GM10266 (cell line): ENCODE data around the gene SELE.
A peak's percentile ranks its signal among the peaks of the same experiment; 100 is the strongest.

ENCODE experiments used
- DNase-seq: peaks from one replicate; pipeline ENCODE4 v3.0.0; 2012; ENCODE audit errors: extremely low spot score
- CTCF ChIP-seq: IDR thresholded peaks from 2 replicates; pipeline ENCODE4 v1.5.1; 2012; ENCODE audit warnings: mild to moderate bottlenecking, low read depth; ENCODE audit not compliant: control insufficient read depth, insufficient read depth; ENCODE audit errors: missing control alignments

The SELE gene

GRCh38 chr1:169681140-169681539 is 52.7 kb downstream of the SELE start:
- no peak for TF ChIP-seq CTCF
- DNase-seq = no peak

- DNase-seq = peak; percentile 40
- no peak for TF ChIP-seq CTCF
Observed at GRCh38 chr1:169680377-169681019, 53.4 kb downstream of the SELE start.

- TF ChIP-seq CTCF = no peak
- no peak for DNase-seq
Observed at GRCh38 chr1:169679692-169680091, 54.2 kb downstream of the SELE start.

GRCh38 chr1:169676001-169676400 is 57.9 kb downstream of the SELE start:
- no peak for TF ChIP-seq CTCF
- DNase-seq = no peak
